ENCODE data around the gene HPN. TPM values are rescaled to one million over a fixed set of nuclear protein-coding genes. Genes with fewer than 3 reads are reported as not detected.
A peak's percentile ranks its signal among the peaks of the same experiment; 100 is the strongest.

Gene HPN
- total and polyA plus RNA-seq, 2 of the 13 experiments (the other 11 are each of a cell fraction or from before 2014, with no cell fraction given) = 46.7 to 261 TPM

GRCh38 chr19:35000647-35001501 is 40.6 kb upstream of the HPN start (continued):
- peak; percentile 68; the same call in 1 of the 2 replicates for TF ChIP-seq ZNF646 (CRISPR knock-in tag; IDR thresholded peaks at IDR 0.05)
- no peak for TF ChIP-seq ZNF576 (CRISPR knock-in tag; IDR thresholded peaks at IDR 0.05)
- TF ChIP-seq ZNF24 (IDR thresholded peaks at IDR 0.05) = no peak
- TF ChIP-seq TAF15 (IDR thresholded peaks at IDR 0.05; ENCODE audit: low read depth, low read length, poor library complexity, severe bottlenecking) = no peak
- TF ChIP-seq, protein P1, sequence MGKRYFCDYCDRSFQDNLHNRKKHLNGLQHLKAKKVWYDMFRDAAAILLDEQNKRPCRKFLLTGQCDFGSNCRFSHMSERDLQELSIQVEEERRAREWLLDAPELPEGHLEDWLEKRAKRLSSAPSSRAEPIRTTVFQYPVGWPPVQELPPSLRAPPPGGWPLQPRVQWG (CRISPR knock-in tag; IDR thresholded peaks at IDR 0.05; ENCODE audit: borderline replicate concordance, low read depth) = no peak
- no peak for TF ChIP-seq TARDBP (CRISPR knock-in tag; IDR thresholded peaks at IDR 0.05)
- TF ChIP-seq, protein P2, sequence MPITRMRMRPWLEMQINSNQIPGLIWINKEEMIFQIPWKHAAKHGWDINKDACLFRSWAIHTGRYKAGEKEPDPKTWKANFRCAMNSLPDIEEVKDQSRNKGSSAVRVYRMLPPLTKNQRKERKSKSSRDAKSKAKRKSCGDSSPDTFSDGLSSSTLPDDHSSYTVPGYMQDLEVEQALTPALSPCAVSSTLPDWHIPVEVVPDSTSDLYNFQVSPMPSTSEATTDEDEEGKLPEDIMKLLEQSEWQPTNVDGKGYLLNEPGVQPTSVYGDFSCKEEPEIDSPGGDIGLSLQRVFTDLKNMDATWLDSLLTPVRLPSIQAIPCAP (CRISPR knock-in tag; IDR thresholded peaks at IDR 0.05; ENCODE audit: low read depth) = no peak
- TF ChIP-seq CEBPB (IDR thresholded peaks at IDR 0.05; ENCODE audit: borderline replicate concordance, low read depth, low read length) = no peak
- TF ChIP-seq, protein P3, sequence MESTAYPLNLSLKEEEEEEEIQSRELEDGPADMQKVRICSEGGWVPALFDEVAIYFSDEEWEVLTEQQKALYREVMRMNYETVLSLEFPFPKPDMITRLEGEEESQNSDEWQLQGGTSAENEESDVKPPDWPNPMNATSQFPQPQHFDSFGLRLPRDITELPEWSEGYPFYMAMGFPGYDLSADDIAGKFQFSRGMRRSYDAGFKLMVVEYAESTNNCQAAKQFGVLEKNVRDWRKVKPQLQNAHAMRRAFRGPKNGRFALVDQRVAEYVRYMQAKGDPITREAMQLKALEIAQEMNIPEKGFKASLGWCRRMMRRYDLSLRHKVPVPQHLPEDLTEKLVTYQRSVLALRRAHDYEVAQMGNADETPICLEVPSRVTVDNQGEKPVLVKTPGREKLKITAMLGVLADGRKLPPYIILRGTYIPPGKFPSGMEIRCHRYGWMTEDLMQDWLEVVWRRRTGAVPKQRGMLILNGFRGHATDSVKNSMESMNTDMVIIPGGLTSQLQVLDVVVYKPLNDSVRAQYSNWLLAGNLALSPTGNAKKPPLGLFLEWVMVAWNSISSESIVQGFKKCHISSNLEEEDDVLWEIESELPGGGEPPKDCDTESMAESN (CRISPR knock-in tag; conservative IDR thresholded peaks at IDR 0.05) = no peak
- TF ChIP-seq MAX (IDR thresholded peaks at IDR 0.05) = peak; percentile 85
- TF ChIP-seq ZNF260 (CRISPR knock-in tag; IDR thresholded peaks at IDR 0.05; ENCODE audit: borderline replicate concordance, low read depth) = no peak
- TF ChIP-seq NAIF1 (CRISPR knock-in tag; IDR thresholded peaks at IDR 0.05; ENCODE audit: borderline replicate concordance) = no peak
- no peak for TF ChIP-seq ZNF713 (CRISPR knock-in tag; IDR thresholded peaks at IDR 0.05)
- no peak for TF ChIP-seq HDAC1 (CRISPR knock-in tag; IDR thresholded peaks at IDR 0.05)
- no peak for TF ChIP-seq BHLHE40 (IDR thresholded peaks at IDR 0.05; ENCODE audit: low read length)
- TF ChIP-seq ZNF629 (CRISPR knock-in tag; conservative IDR thresholded peaks at IDR 0.05) = no peak
- TF ChIP-seq DMAP1 (CRISPR knock-in tag; IDR thresholded peaks at IDR 0.05) = peak; percentile 45; the same call in 1 of the 2 replicates
- TF ChIP-seq GFI1 (CRISPR knock-in tag; IDR thresholded peaks at IDR 0.05; ENCODE audit: borderline replicate concordance) = no peak
- no peak for TF ChIP-seq ZNF3 (CRISPR knock-in tag; IDR thresholded peaks at IDR 0.05)
